GM12892 (cell line): ENCODE results near the gene HLA-G.

Source experiments
- POLR2A ChIP-seq: IDR thresholded peaks from 2 replicates; pipeline ENCODE4 v1.6.1; 2011; ENCODE audit warnings: low read depth, low read length, control low read depth
- POLR2AphosphoS5 ChIP-seq: IDR thresholded peaks from 2 replicates; pipeline ENCODE4 v1.6.1; 2011; ENCODE audit warnings: low read depth, low read length, control low read depth
- TAF1 ChIP-seq: IDR thresholded peaks from 2 replicates; pipeline ENCODE4 v1.6.1; 2011; ENCODE audit warnings: low read depth, mild to moderate bottlenecking, control low read depth, low read length, borderline replicate concordance

GRCh38 chr6:29791162-29791561, 36.5 kb upstream of the HLA-G start:
- TF ChIP-seq POLR2A = no peak
- TF ChIP-seq POLR2AphosphoS5 = no peak
- no peak for TF ChIP-seq TAF1
